ENCODE data around the gene DUS2. TPM values are rescaled to one million over a fixed set of nuclear protein-coding genes. Genes with fewer than 3 reads are reported as not detected.

Gene DUS2
- total RNA-seq, 1 experiment from 2014 or later = 12.1 TPM

- BruUV-seq (replicated peaks) = no TSS peak
- H3K27ac ChIP-seq (ENCODE audit: low read length) = no peak overlapping the region
- H3K36me3 ChIP-seq (ENCODE audit: control insufficient read depth, insufficient read depth, low read length) = no peaks in the 10 kb centered on the region
- CTCF ChIA-PET = no interaction called here
- no peak for TF ChIP-seq TCF7L2 (IDR thresholded peaks at IDR 0.05; ENCODE audit: low read depth, low read length)
- no peak for TF ChIP-seq REST (IDR thresholded peaks at IDR 0.05; ENCODE audit: insufficient read depth in 1 of 2, low read depth in 2 of 2, low read length in 1 of 2)
- no peaks in the 10 kb centered on the region for H3K27me3 ChIP-seq (ENCODE audit: control insufficient read depth, insufficient read depth, low read length)
- ATAC-seq (no peak), DNase-seq (ENCODE audit: low read depth, low spot score) (no peak)
- no peak overlapping the region for H3K4me3 ChIP-seq (ENCODE audit: low read depth in 2 of 2, low read length in 2 of 2)
- in situ Hi-C loops (cut with HindIII; ENCODE audit: low pct_unique_long_range_greater_than_20kb, low sequenced_read_pairs) = no loop called here
- H3K4me1 ChIP-seq (ENCODE audit: control insufficient read depth, insufficient read depth, low read length) = no peaks in the 10 kb centered on the region; the same call in 1 of the 2 replicates
- no peaks in the 10 kb centered on the region for H3K9me3 ChIP-seq (ENCODE audit: control insufficient read depth, insufficient read depth, low read depth, low read length)
- POLR2A ChIA-PET = interaction anchor here (0.6 kb wide), 1 partner anchor 231 kb away, joined by 9 read pairs; no protein-coding TSS in a partner anchor
- intact Hi-C loops (cut with micrococcal nuclease; ENCODE audit: unreplicated experiment) = no loop called here
These were observed 35.5 kb upstream of the DUS2 start for GRCh38 chr16:67987460-67988160.

- ATAC-seq = no peak
- no peak overlapping the region for H3K4me3 ChIP-seq (ENCODE audit: low read depth in 2 of 2, low read length in 2 of 2)
- DNase-seq (ENCODE audit: low read depth, low spot score) = no peak
- H3K27ac ChIP-seq (ENCODE audit: low read length) = no peak overlapping the region
- ChIA-PET POLR2A (interaction anchor here (0.6 kb wide), 1 partner anchor 53 kb away, joined by 3 read pairs; no protein-coding TSS in a partner anchor), CTCF (interaction anchor here (0.7 kb wide), 1 partner anchor 151 kb away, joined by 4 read pairs; no protein-coding TSS in a partner anchor)
- no peaks in the 10 kb centered on the region for H3K27me3 ChIP-seq (ENCODE audit: control insufficient read depth, insufficient read depth, low read length)
- BruUV-seq (replicated peaks) = no TSS peak
- intact Hi-C loops (cut with micrococcal nuclease; ENCODE audit: unreplicated experiment) (no loop called here), in situ Hi-C loops (cut with HindIII; ENCODE audit: low pct_unique_long_range_greater_than_20kb, low sequenced_read_pairs) (no loop called here)
- no peaks in the 10 kb centered on the region for H3K36me3 ChIP-seq (ENCODE audit: control insufficient read depth, insufficient read depth, low read length)
- peaks cover 4% of the 10 kb centered on the region for H3K4me1 ChIP-seq (ENCODE audit: control insufficient read depth, insufficient read depth, low read length)
- TF ChIP-seq POLR2AphosphoS5 (IDR thresholded peaks at IDR 0.05; ENCODE audit: low read depth, low read length) (no peak), REST (IDR thresholded peaks at IDR 0.05; ENCODE audit: insufficient read depth in 1 of 2, low read depth in 2 of 2, low read length in 1 of 2) (no peak), CTCF (IDR thresholded peaks at IDR 0.05) (no peak)
- no peaks in the 10 kb centered on the region for H3K9me3 ChIP-seq (ENCODE audit: control insufficient read depth, insufficient read depth, low read depth, low read length)
These were observed 34.4 kb upstream of the DUS2 start for GRCh38 chr16:67988675-67989074.

All from Panc1 (cell line).